Right lobe of liver (tissue), 4 donors: ENCODE measurements around the gene PRMT5.

Experiments
- POLR2A ChIP-seq: fragments of 450-650 bp; IDR thresholded peaks from one replicate; pipeline ENCODE4 v1.6.1; 2017; ENCODE audit warnings: antibody characterized with exemption, mild to moderate bottlenecking
- TF ChIP-seq, protein P1 (sequence below), 4 donors: fragments of 200-600 bp in 3 of 4; fragments of 450-650 bp in 1 of 4; IDR thresholded peaks; one replicate each; pipeline versions ENCODE4 v1.5.1 to v1.8.0; 2016 to 2022; ENCODE audit warnings: antibody characterized with exemption in 4 of 4, mild to moderate bottlenecking in 2 of 4
- donor health status: DM: no; HTN: no; CAD: no.
- donor health status: DM: no; HTN: no; CAD: no.
- donor health status: DM: no; HTN: yes; CAD: no.

GRCh38 chr14:22915886-22916521, 13.2 kb downstream of the PRMT5 start:
- no peak for TF ChIP-seq POLR2A
- TF ChIP-seq, protein P1, sequence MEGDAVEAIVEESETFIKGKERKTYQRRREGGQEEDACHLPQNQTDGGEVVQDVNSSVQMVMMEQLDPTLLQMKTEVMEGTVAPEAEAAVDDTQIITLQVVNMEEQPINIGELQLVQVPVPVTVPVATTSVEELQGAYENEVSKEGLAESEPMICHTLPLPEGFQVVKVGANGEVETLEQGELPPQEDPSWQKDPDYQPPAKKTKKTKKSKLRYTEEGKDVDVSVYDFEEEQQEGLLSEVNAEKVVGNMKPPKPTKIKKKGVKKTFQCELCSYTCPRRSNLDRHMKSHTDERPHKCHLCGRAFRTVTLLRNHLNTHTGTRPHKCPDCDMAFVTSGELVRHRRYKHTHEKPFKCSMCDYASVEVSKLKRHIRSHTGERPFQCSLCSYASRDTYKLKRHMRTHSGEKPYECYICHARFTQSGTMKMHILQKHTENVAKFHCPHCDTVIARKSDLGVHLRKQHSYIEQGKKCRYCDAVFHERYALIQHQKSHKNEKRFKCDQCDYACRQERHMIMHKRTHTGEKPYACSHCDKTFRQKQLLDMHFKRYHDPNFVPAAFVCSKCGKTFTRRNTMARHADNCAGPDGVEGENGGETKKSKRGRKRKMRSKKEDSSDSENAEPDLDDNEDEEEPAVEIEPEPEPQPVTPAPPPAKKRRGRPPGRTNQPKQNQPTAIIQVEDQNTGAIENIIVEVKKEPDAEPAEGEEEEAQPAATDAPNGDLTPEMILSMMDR (IDR thresholded peaks at IDR 0.05): no peak
